Endothelial cell (in vitro differentiated cells): ENCODE data around the gene CDKN1C. TPM values are rescaled to one million over a fixed set of nuclear protein-coding genes. Genes with fewer than 3 reads are reported as not detected.

Experiments
- DNase-seq: peaks from one replicate; pipeline ENCODE4 v3.0.0; 2021; ENCODE audit warnings: low spot score
- H3K27ac Mint-ChIP-seq: one replicate; pipeline ENCODE4 v1.8.0; 2021; ENCODE audit warnings: mixed read lengths, inconsistent platforms; ENCODE audit not compliant: unreplicated experiment
- H3K27me3 Mint-ChIP-seq: one replicate; pipeline ENCODE4 v1.8.0; 2021; ENCODE audit warnings: mild to moderate bottlenecking, moderate library complexity, mixed read lengths, inconsistent platforms; ENCODE audit not compliant: unreplicated experiment
- H3K36me3 Mint-ChIP-seq: one replicate; pipeline ENCODE4 v1.8.0; 2021; ENCODE audit warnings: mild to moderate bottlenecking, low read depth, mixed read lengths, inconsistent platforms; ENCODE audit not compliant: unreplicated experiment
- H3K4me1 Mint-ChIP-seq: one replicate; pipeline ENCODE4 v1.8.0; 2021; ENCODE audit warnings: mild to moderate bottlenecking, mixed read lengths, inconsistent platforms; ENCODE audit not compliant: unreplicated experiment
- H3K4me3 Mint-ChIP-seq: one replicate; pipeline ENCODE4 v1.8.0; 2021; ENCODE audit warnings: mild to moderate bottlenecking, mixed read lengths, inconsistent platforms; ENCODE audit not compliant: unreplicated experiment
- H3K9me3 Mint-ChIP-seq: one replicate; pipeline ENCODE4 v1.8.0; 2021; ENCODE audit warnings: mixed read lengths, inconsistent platforms; ENCODE audit not compliant: unreplicated experiment
- CTCF ChIP-seq: fragments of 200-600 bp; sonication (generic); IDR thresholded peaks from one replicate; pipeline ENCODE4 v1.5.0; 2021; ENCODE audit warnings: antibody characterized with exemption; ENCODE audit not compliant: unreplicated experiment
- total RNA-seq: library from RNA; stranded (reverse); fragmentation: NEBNext Ultra II Directional; extraction: Animal tissue kit (Norgen Biotek cat#: 25700); gene quantifications from one replicate; pipeline ENCODE4 v1.2.1, GENCODE V29; 2021; ENCODE audit not compliant: unreplicated experiment

Gene CDKN1C
- total RNA-seq, 1 donor from 2014 or later, result 25.3 TPM

- H3K36me3 Mint-ChIP-seq, result peaks cover under 1% of the 10 kb centered on the region
- H3K9me3 Mint-ChIP-seq, result peaks cover under 1% of the 10 kb centered on the region
- H3K27me3 Mint-ChIP-seq, result peaks cover 7% of the 10 kb centered on the region
- TF ChIP-seq CTCF, result no peak
- no peak overlapping the region for H3K4me3 Mint-ChIP-seq
- H3K27ac Mint-ChIP-seq, result no peak overlapping the region
- DNase-seq, result no peak
- H3K4me1 Mint-ChIP-seq, result peaks cover 15% of the 10 kb centered on the region
Measured at GRCh38 chr11:2834503-2835273, 50.9 kb downstream of the CDKN1C start.

GRCh38 chr11:2833716-2834502, 51.7 kb downstream of the CDKN1C start:
- no peak overlapping the region for H3K27ac Mint-ChIP-seq
- peaks cover 8% of the 10 kb centered on the region for H3K4me1 Mint-ChIP-seq
- H3K36me3 Mint-ChIP-seq, result peaks cover 8% of the 10 kb centered on the region
- TF ChIP-seq CTCF, result no peak
- H3K4me3 Mint-ChIP-seq, result no peak overlapping the region
- peaks cover 9% of the 10 kb centered on the region for H3K27me3 Mint-ChIP-seq
- H3K9me3 Mint-ChIP-seq, result peaks cover 8% of the 10 kb centered on the region
- no peak for DNase-seq

Other genes starting within 250 kb of the CDKN1C start
- gene KCNQ1OT1, start 185.8 kb downstream of the CDKN1C start, total RNA-seq, result 1.2 TPM
- 8.1 TPM for gene PHLDA2, start 43.6 kb upstream of the CDKN1C start, total RNA-seq
- 148 TPM for gene NAP1L4, start 106.6 kb upstream of the CDKN1C start, total RNA-seq
- 47.6 TPM for gene CARS1, start 171.6 kb upstream of the CDKN1C start, total RNA-seq